Stimulated activated CD4-positive, alpha-beta T cell treated with anti-CD3 and anti-CD28 coated beads, Interleukin-15, amount 100 ng/mL, for 1 hour (primary cell): Measurements from ENCODE around the gene ARHGEF19.
"Not testable (repeated sequence)": the region's sequence is repeated elsewhere in the genome, so short reads cannot be mapped to it uniquely, and the experiment has no call there.

Experiments
- DNase-seq, 2 donors: peaks; one replicate each; pipeline ENCODE4 v3.0.0-alpha.2; 2020; ENCODE audit warnings: low read depth in 1 of 2, low spot score in 1 of 2

Gene ARHGEF19

DNA sequence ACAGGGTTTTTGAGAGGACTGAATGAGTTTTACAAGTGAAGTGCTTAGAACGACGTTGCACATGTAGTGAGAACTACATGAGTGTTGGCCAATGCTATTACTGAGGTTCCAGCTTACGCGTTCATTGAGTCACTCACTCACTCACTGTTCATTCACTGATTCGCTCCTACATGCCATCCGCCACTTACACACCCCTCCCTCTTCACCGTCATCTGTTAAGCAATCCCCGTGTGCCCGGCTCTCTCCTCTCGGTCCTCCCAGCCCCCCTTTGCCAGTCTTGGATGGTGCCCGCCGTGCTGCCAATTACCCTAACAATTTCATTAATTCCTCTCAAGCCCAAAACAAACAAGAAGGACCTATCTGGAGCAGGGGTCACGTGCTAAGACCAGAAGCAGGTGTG lies 29.3 kb downstream of the ARHGEF19 start:
- no peak for DNase-seq

DNA sequence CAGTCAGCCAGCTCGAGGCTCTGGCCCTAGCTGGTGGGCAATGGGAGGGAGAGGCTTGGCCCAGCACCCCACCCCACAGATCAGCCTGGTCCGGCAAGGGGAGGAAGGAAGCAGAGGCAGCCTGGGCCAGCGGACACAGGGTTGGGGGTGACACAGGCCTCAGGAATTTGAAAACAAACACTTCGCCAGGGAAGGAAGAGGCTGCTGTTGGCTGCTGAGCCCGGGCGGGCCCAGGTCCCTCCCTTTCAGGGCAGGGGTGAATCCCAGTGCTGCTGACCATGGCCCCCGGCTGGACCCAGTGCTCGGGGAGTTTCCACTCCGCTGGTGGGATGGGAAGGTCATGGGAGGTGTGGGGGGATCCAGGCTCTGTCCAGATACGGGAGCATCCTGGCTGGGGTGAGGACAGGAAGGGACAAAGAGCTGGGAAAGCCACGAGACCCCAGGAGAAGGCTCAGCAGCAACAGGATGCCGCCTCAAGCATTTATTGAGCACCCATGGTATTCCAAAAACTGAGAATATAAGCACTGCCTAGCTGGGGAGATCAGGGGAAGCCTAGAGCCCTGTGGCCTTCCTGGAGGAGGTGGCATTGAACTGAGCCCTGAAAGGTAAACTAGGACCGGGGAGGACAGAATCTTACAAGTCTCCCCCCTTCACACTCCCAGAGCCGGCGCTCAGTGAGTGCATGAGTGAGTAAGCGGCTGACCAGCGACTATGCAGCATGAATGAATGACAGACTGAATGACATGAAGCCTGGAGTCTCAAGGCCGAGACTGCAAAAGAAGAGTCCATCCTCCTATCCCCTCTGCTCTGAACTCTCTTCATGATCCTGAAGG lies 30.3 kb downstream of the ARHGEF19 start:
- DNase-seq = no peak

DNA sequence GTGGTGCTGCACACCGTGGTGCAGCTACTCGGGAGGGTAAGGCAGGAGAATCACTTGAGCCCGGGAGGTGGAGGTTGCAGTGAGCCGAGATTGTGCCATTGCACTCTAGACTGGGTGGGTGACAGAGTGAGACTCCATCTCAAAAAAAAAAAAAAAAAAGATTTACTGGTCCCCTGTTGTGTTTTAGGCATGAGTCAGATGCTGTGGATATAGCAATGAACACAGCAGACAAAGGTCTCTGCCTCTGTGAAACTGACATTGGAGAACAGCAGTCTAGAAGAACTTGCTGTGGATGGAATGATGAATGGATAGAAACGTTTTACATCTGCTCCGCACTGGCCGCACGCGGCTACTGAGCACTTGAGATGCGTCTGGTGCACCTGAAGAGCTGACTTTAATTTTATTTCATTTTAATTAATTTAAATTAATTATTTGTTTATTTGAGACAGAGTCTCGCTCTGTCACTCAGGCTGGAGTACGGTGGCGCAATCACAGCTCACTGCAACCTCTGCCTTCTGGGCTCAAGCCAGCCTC lies 32.1 kb downstream of the ARHGEF19 start:
- DNase-seq = no peak

DNA sequence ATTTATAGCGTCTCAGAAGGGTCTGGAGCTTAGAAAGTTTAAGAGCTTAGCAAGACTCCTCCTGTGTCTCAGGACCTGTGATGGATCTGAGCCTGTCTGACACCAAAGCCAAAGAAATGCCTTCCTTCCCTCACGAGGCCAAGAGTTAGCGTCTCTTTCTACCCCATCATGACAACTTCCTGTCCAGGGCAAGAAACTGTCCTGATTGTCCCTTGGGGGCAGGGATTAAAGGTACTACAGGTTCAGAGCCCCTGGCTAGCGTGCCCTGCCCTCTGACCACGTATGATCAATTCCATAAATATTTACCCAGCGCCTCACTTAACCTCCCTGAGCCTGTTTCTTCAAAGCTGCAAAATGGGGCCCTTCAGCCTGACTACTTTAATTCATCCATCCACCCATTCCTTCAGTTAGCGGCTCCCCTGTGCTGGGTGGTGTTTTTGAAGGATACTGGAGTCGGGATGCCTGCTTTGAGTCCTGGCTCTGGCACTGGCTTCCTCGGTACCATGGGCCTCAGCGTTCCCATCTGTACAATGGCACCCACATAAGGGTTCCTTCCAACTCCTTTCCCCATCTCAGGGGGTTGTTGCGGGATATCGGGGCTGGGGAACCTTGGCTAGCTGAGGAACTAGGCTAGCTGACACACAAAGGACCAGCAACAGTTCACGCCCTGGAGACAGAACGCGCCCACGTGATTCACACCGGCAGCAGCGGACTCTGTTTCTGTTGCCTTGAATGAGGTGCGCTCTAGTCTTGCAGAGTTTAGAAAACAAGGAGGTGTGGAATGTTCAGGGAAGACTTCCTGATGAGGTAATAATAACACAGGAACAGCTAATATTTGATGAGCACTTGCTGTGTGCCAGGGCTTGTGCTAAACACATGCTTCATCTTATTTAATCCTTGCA lies 33.6 kb downstream of the ARHGEF19 start:
- no peak for DNase-seq

DNA sequence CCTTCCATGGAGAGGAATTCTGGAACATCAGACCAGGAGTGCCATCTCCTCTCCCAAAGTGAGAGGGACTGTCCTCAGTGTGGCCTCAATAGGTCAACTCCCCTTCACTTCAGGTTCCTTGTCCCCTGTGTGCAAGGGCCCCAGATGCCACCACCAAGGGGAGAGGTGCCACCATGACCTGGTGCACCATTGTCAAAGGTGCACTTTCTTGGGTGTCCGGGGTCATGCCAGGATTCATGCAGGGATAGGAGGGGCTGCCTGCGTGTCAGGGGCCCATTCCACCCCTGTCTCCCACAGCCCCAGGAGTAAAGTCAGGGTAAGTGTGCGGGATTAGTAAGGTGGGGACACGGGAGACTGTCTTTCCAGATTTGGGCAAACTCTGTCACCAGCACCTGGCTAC lies 35.1 kb downstream of the ARHGEF19 start:
- DNase-seq = no peak

DNA sequence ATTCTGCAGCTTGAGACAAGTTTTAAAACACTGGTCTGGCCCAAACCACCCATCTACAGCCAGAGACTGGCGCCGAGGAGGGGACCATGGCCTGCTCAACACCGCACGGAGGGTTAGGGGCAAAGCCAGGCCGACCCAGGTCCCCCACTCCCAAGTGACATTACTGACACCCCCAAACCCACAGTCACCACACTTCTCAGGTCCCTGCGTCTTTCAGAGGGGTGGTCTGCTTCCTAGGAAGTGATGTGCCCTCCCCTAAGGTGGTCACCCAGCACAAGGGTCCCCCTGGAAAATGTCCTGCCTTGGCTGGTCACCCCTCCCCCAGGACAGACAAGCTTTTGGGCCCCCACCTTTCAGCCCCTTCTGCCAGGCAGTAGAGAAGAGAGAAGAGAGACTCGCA lies 35.8 kb downstream of the ARHGEF19 start:
- DNase-seq = no peak

DNA sequence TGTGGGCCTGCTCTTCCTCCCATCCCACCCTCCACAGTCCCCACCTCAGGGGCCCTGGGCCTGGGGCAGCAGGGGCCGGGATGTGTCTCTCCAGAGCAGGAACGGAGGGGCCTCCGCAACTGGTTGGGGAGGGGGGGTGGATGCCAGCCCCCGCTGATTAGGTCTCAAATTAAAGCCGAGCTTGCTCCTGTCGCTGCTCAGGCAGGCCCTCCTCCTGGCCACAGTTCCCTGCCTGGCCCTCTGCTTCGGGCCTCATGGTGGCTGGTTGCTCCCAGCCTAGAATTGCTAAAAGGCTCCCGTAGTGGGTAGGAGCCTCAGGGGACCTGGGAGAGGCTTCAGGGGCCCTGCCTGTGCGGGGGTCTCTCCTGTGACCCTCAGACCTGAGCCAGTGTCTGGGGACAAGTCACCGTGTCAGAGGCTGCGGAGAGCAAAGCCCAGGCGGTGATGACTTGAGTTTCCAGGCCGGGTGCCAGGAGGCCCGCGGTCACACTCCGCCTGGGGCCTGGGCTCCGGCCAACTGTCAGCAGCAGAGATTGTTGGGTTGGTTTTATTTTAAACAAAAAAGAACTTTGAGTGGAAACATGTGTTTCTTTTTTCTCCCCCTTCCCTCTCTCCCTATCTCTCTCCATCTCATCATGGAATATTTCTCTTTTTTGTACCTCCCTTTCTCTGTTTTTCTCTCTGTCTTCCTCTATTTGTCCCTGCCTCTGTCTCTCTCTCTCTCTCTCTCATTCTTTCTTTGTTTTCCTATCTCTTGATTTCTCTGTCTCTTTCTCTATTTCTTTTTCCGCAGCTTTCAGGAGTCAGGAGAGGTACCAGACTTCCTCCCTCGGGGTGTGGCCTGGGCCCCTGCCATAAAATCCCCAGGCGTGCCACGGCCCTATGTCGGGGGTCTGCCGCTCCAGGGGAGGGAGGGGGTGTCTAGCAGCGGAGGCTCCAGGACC lies 36.6 kb downstream of the ARHGEF19 start:
- no peak for DNase-seq

DNA sequence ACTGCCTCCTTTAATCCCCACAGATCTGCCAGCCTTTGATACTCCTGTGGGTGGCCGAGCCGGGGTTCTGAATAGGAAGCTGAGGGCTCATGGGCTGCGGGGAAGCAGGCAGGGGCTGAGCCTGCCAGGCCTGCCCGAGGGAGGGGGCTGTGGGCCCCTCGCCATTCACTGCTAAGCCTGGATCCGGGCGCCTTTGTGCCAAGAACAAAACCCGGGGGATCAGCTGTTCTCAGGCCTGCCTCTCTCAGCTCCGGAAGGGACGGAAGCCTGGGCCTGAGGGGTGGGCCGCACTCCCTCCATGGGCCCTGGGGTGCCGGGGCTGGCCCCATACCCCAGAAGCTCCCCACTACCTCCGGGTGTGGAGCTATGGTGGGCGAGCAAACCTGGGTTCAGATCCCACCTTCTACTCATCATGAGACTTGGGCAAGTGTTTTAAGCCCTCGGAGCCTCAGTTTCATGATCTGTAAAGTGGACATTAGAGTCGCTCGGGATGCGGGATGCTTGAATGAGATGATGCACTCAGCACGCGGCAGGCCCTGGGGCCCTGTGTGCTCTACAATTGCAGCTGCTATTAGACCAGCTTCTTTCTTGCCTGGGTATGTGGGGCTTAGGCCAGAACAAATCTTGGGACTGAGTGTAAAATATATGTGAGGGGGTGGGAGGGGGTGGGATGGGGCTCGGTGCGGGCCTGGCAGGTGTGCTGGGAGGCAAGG lies 37.4 kb downstream of the ARHGEF19 start:
- DNase-seq = no peak

DNA sequence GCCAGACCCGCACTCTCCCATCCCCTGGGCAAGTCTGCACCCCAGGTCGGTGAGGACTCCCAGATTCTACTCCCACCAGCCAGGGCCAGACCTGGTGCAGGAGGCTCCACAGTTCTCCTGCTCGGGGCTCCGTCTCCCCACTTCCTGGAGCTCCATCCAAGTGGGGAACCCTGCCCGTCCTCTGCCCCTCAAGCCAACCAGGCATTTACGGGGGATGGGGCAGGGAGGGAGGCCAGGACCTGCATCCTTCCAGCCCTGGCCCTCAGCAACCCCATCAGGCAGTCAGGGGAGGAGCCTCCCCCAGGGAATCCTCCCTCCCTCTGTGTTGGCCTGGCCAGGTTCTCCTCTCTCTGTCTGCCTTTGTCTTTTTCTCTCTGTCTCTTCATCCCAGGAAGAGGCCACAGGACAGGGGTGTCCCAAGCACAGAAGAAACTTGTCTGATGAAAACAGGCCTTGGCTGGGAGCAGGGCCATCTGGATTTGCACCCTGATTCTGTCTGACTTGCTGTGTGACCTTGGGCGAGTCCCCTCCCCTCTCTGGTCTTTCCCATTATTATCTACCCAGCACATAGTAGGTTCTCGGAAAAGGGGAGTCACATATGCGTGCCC lies 38.1 kb downstream of the ARHGEF19 start:
- DNase-seq = no peak

DNA sequence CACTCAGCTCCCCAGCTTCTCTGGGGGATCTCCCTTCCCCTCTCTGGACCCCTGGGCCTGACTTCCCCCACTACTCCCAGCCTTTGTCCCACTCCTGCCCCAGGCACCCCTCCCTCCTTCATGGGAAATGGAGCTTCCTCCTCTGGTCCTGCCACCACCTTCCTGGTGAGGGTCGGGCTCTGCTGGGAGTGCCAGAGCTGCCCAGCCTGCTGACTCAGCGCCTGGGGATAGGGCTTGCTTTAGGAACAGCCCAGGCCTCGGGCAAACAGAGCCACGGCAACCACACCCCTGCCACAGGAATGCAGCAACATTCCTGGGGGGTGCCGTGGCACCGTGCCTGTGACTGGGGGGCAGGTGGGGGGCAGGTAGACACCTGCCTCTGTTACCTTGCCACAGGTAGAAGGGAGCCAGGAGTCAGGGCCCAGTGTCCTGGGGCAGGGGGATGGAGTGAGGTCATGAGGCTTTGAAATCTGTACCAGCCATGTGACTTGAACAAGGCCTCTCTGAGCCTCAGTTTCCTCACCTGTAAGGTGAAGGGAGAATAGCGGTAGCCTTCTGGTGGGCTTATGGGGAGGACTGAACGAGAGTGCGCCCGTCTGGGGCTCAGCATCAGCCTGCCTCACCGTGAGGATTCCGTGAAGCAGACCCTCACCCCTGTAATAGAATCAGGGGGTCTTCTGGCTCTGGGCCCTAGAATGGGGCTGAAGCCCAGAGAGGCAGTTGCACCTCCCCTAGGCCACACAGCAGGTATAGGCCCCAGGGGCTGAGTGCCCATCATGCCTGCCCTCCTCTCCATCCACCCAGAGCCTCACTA lies 38.8 kb downstream of the ARHGEF19 start:
- DNase-seq = no peak

DNA sequence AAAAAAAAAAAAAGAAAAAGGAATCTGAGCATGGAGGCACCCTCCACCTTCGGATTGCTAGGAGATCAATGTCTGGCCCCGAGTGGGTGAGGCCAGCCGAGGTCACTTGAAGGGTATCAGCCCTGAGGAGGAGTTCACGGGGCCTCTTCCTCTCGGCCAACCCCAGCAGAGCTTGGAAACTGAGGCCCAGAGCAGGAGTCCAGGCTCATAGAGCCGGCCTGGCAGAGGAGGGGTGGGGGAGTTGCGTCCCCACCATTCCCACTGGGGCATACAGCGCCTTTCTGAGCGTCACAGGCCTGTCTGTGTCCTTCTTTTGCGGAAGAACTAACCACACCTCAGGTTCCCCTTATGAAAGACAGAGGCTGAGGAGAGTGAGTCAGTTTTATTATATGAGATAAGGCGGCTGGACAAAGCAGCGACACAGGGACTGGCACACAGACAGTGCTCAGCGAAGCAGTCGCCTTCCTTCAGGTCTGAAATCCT lies 39.4 kb downstream of the ARHGEF19 start:
- DNase-seq = no peak

DNA sequence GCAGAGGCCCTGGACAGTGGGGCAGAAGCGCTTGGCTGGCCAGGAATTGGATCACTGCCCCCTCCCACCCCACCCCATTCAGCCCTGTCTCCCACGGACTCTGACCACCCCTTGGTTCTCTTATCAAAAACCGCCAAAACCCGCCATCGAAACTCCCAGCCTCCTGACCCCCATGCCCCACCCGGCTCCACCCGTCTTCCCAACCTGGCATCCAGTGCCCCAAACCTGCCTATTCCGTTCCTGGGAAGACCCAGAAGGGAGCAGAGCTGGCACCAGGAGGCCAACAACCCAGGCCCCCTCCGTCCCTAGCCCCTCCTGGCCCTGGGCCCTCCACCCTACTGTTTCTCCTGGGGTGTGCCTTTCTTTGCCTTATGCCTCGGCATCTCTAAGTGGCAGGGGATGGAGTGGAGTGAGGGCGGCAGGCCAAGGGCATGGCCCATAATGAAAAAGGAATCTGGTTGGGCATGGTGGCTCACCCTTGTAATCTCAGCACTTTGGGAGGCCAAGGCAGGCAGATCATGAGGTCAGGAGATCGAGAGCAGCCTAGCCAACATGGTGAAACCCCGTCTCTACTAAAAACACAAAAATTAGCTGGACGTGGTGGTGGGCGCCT lies 40.1 kb downstream of the ARHGEF19 start:
- DNase-seq = no peak

DNA sequence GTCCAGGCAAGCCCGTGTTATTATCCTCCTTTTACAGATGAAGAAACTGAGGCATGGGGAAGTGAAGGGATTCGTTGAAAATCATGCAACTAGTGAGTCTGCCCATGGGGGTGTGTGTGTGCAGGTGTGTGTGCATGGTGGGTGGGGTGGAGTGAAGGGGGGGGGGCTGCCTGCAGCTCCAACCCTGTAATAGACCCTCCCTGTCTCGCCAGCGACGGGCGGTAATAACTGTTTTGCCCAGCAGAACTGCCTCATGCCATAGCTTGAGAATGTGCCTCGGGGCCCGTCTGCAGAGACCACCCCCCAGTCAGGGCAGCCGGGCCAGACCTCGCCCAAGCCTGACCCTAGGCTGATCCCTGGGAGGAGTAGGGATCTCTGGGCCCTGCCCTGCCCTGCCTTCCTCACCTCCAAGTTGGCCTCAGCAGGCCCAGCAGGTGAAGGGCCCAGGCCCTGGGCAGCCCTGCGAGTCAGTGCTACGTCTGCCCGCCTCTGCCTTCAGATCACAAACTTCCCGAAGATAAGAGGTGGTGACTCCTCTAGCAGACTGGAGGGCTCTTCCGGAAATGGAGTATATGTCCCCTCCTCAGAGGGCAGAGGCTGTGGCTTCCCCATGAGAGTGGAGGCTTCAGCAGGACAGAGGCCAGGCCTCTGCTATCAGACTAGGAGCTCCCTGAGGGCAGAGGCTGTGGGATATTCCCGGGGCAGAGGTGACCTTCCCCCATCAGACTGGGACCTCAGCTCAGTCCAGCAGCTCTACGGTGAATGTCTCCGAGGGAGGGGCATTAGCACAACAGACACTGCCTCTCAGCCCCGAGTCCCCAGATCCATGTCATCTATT lies 40.9 kb downstream of the ARHGEF19 start:
- DNase-seq = no peak

DNA sequence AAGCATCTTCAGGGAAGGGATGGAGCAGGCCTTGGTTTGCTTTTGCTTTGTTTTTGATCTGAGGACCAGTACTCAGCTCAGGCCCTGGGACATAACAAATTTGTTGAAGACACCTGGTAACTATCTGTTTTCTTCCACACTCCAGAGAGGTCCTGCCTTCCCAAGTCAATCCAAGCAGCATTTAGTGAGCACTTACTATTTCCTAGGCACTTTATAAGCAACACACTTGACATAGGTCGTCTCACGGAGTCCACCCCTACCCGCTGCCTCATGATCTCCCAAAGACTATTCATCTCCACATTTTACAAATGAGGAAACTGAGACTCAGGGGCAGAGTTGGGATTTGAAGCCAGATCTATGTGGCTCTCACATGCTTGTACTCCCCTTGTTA lies 42.2 kb downstream of the ARHGEF19 start:
- DNase-seq = no peak

DNA sequence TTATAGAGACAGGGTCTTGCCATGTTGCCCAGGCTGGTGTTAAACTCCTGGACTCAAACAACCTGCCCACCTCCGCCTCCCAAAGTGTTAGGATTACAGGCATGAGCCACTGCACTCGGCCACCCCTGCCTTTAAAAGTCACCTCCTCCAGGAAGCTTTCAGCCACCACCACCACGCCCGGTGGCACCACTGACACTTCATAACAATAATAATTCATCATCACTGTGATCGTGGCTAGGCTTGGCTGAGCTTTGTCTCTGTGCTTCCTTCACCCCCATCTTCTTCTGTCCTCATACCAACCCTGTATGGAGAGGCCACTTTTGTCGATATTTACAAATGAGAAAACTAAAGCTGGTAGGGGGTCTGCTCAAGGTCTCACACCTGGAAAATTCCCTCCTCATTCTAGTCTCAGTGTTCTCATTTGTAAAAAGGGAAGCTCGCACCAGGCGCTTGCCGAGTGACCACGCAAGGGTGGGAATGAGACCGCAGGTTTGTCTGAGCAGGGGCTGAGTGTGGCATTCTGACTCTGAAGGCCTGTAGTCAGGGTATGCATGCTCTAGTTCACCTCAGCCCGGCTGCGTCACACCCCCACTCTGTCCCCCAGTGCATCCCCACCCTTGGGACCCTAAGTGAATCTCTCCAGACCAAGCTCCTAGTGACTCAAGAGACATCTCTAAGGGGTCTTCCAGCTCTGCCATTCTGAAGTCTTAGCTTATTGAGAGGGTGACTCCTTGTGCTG lies 43.7 kb downstream of the ARHGEF19 start:
- no peak for DNase-seq

DNA sequence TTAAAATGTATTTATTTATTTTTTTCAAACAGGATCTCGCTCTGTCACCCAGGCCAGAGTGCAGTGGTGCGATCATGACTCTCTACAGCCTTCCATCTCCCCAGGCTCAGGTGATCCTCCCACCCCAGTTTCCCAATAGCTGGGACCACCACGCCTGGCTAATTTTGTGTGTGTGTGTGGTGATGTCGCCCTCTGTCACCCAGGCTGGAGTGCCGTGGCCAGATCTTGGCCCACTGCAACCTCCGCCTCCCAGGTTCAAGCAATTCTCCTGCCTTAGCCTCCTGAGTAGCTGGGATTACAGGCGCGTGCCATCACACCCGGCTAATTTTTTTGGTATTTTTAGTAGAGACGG lies 44.3 kb downstream of the ARHGEF19 start:
- not testable (repeated sequence) for DNase-seq
